NAMALWA (cell line): ENCODE measurements around the gene LCE2C.
"Not testable (repeated sequence)": the region's sequence is repeated elsewhere in the genome, so short reads cannot be mapped to it uniquely, and the experiment has no call there.

Experiments used
- DNase-seq: peaks from one replicate; pipeline ENCODE4 v3.0.0-alpha.2; 2015; ENCODE audit warnings: low spot score

LCE2C gene, protein sequence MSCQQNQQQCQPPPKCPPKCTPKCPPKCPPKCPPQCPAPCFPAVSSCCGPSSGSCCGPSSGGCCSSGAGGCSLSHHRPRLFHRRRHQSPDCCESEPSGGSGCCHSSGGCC

DNA sequence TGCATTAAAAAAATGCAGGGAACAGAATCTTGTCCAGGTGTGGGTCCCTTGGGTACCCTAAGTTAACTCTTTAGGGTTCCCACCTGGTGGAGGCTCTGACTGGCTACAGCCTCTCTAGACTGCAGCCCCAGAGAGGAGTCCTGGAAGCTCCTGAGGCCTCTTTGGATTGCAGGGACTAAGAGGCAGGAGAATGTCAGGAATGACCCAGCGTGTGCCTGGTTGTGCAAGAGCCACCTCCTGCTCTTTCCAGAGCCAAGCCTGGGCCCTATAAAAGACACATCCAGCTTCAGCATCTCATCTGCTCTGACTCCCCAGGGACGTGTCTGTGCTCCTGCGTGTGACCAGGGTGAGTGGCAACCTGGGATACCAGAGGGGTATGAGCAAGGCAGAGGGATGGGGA lies at the start of gene LCE2C:
Gene LCE2C, plus strand, starts transcription at position 297 of the 400 bp plus-strand sequence. CDS start 737 bp downstream, outside the sequence.
- not testable (repeated sequence) for DNase-seq

DNA sequence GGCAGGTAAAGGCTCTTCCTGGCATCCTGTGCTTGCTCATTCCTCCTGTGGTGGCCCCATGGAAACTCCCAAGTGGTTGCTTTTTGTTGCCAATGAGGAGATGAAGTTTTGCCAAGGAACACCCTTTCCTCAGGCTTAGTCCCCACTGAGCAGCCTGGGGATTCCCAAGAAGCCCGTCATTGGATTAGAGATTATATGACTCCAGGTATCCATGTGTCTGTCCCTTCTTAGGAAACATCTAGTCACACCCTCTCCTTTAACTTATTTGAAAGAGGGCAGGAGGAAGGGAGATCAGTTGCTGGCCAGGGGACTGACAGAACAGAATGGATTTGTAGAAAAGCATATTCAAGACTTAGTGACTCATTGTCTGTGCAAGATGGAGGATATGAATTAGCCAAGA lies 48.3 kb upstream of the LCE2C start:
- no peak for DNase-seq

DNA sequence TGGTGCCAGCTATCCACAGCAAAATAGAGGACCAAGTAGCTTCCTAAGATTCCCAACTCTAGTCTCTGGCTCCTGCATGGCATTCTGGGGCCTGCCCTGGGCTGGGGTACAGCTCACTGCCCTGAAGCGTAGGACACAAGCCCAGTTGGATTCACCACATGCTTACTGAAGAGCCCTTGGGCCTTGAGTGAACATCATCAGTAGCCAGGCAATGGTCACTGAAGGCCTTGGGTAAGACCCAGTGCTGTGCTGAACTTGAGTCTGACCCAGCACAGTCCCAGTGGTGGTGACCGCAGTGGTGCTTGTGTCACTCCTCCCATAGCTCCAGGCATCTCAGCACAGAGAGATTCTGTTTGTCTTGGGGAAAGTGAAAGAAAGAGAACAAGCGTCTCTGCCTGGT lies 44.5 kb upstream of the LCE2C start:
- no peak for DNase-seq

DNA sequence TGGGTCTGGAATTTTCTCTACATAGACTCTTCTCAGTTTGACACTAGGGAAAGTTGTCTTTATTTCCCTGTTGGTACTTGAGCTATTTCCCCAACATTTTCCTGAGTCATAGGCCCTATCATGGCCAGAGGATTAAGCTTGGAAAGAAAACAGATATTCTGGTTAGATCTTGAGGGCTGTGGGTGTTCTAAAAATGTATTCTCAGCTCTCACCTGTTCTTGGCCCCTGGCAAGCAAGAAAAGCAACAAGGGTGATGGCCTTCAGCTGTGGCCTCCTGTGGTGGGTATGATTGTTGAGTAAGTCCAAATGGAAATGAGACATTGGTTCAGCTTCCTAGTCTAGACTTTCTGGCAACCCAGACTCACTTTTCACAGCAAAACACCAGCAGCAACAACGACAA lies 34.7 kb upstream of the LCE2C start:
- no peak for DNase-seq

DNA sequence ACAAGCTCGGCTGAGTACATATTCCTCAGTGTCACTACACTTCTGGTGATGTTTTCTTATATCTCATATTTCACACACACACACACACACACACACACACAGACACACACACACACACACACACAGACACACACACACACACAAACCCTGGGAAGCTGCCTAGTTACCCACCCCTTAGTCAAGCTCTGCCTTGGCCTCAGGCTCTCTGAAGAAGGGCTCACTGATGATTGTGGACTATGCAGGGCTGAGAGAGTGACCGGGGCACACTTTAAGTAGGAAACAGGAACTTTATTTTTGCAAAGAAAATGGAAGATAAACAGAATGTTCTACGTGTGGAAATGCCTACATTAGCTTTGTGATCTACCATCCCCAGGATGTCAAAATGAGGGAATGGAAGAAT lies 31.1 kb upstream of the LCE2C start:
- DNase-seq = no peak

DNA sequence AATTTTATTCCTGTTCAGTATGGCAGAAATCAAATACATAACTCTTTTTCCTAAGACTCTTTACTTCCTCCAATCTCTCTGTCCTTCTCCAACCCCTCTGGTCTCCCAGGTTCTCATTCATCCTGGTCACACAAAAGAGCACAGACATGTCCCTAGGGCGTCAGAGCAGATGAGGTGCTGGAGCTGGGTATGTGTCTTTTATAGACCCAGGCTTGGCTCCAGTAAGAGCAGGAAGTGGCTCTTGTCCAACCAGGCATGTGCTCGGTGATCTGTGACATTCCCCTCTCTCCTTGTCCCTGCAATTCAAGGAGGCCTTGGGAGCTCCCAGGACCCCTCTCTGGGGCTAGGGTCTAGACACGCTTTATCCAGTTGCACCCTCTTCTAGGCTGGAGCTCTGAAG lies 29.9 kb upstream of the LCE2C start:
- no peak for DNase-seq

DNA sequence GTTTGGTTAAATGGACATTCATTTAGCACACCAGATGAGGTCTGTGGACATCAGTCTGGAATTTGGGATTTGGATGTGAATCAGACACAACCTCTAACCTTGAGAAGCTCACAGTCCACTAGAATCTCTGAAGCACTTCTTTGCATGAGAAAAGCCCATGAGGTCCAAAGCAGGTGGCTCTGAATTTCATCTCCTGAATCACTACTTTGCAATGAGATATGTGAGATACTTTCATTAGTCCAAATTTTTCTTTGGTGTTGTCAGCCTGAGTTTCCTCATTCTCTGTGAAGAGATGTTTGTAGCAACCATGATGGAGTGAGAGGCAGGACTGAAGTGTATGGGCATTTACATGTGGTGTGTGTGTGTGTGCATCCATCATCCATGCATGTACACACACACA lies 28.4 kb upstream of the LCE2C start:
- no peak for DNase-seq

DNA sequence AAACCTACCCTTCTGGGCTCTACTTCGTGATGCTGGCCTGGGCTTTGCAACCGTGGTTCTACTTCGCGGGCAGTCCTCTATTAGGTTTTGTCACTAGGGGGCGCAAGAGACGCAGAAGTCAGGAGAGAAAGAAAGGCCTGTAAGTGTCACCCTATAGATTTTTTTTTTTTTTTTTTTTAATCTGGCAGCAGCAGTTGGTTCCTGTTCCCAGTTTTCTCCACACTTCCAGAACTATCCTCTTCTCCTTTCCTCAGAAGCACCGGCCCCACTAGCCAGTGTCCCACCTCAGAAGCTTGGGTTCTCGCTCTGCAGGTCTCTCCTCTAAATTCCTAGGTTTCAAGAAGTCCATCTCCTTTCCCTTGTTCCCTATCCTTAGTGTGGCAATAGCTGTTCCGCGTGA lies 21.0 kb upstream of the LCE2C start:
- DNase-seq = peak; percentile 85

DNA sequence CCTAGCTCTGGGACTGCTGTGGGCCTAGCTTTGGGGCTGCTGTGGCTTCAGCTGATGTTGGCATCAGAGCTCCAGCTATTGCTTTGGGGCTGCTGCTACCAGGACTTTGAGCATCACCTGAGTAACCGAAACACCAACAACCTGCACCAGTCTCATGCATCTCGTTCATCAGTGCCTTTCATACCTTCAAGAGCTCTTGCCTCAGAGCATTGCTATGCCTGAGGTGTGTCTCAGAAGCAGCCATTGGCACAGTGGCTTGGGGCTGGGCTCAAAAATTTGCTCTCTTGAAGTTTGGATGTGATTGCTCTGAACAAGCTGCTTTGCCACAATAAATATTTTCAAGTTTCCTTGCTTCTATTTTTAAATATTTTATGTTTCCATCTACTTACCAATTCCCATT lies 18.6 kb upstream of the LCE2C start:
- no peak for DNase-seq

DNA sequence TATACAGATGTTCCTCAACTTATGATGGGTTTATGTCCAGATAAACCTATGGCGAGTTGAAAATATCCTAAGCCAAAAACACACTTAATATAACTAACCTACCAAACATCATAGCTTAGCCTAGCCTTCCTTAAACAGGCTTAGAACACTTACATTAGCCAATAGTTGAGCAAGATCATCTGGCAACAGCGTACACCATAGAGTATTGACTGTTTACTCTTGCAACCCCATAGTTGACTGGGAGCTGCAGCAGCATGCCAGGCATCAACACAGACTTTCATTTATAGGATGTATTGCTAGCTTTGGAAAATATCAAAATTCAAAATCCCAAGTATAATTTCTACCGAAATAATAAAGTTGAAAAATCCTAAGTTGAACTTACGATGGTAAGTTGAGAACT lies 17.4 kb upstream of the LCE2C start:
- DNase-seq = no peak

DNA sequence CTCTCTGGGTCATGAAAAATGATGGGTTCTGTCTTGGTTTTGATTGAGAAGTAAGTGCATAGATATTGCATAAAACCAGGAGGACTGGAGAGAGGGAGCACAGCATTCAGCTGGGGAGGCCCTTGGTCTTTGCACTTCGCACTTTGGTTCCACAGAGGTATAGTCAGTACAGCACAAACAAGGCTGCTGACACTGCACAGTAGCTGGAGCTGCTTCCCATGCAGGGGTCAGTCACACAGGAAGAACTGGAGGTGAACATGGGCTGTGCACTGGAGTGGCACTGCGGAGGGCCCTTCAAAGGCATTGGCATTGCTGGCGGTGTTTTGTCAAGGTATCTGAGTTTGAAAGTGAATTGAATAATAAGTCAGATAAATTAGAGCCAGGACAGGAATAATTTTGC lies 16.4 kb upstream of the LCE2C start:
- DNase-seq = no peak

DNA sequence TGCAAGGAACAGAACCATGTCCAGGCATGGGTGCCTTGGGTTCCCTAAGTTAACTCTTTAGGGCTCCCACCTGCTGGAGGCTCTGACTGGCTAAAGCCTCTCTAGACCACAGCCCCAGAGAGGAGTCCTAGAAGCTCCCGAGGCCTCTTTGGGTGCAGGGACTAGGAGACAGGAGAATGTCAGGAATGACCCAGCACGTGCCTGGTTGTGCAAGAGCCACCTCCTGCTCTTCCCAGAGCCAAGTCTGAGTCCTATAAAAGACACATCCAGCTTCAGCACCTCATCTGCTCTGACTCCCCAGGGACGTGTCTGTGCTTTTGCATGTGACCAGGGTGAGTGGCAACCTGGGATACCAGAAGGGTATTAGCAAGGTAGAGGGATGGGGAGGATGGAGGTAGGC lies 12.0 kb upstream of the LCE2C start, which contains the start of gene LCE2D:
Gene LCE2D, plus strand, starts transcription at position 283 of the 400 bp plus-strand sequence. CDS start 726 bp downstream, outside the sequence.
- no peak for DNase-seq

DNA sequence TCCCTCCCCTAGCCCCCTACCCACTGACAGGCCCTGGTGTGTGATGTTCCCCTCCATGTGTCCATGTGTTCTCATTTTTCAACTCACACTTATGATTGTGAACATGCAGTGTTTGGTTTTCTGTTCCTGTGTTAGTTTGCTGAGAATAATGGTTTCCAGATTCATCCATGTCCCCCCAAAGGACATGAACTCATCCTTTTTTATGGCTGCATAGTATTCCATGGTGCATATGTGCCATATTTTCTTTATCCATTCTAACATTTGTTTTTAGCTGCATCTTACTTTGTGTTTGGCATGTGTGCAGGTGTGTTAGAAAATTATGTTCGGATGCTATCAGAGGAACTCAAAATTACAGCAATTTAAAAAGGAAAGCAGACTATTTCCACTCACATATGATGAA lies 8.9 kb upstream of the LCE2C start:
- not testable (repeated sequence) for DNase-seq

DNA sequence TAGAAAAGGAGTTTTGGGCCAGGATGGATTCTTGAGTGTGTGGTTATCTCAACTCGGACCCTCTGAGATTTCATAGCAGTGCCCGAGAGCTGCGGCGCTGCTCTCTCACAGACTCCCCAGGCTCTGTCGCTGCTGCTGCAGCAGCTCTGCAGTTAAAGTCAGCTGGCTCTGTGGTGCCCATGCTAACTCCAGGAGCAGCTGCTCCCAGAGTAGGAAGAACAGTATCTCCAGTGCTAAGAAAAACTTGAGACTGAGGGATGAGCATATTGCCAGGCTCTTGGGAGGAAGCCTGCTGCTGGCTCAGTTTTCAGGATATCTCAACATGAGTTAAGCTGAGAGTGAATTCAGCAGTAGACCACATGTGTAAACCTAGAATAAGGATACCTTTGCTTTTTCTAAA lies 7.4 kb upstream of the LCE2C start:
- no peak for DNase-seq

DNA sequence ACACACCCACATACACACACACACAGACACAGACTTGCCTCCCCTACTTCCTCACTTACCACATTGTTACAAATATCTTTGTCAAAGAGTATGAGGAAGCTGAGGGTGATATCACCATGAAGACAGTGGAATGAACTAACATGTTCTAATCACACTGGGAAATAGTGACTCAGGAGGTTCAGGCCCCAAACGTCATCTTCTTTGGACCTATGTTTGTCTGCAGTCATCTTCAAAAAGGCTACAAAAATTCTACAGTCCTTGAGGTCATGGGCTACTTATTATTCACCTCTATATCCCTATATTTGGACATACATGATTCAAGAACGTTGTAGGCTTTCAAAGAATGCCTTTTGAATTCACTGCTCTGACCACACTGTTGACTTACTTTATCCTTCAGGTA lies 2.1 kb upstream of the LCE2C start:
- DNase-seq = no peak

DNA sequence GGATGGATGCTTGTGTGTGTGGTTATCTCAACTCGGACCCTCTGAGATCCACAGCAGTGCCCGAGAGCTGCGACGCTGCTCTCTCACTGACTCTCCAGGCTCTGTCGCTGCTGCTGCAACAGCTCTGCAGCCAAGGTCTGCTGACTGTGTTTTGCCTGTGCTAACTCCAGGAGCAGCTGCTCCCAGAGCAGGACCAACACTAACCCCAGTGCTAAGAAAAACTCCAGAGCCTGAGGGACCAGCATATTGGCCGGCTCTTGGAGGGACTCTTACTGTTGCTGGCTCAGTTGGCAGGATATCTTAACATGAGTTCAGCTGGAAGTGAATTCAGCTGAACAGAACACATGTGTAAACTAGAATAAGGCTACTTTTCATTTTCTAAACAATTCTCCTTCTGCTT lies 4.4 kb downstream of the LCE2C start:
- no peak for DNase-seq

DNA sequence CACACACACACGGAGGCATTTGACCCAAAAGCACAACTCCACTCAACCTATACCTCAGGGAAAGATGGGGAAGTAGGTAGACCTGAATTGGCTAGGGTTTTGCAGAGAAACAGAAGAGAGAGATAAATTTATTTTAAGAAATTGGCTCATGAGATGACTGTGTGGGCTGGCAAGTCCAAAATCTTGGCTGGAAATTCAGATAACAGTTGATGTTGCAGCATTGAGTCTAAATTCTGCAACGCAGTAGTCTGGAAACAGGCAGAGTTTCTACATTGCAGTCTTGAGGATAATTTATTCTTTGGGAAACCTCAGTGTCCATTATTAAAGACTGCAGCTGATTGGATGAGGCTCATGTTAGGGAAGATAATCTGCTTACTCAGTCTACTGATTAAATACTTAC lies 6.5 kb downstream of the LCE2C start:
- DNase-seq = no peak

DNA sequence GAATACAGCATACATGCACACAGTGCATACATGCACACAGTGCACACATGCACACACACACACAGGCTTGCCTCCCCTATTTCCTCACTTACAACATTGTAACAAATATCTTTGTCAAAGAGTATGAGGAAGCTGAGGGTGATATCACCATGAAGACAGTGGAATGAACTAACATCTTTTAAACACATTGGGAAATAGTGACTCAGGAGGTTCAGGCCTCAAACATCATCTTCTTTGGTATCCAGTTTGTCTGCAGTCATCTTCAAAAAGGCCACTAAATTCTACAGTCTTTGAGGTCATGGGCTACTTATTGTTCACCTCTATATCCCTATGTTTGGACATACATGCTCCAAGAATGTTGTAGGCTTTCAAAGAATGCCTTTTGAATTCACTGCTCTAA lies 8.8 kb downstream of the LCE2C start:
- DNase-seq = no peak

DNA sequence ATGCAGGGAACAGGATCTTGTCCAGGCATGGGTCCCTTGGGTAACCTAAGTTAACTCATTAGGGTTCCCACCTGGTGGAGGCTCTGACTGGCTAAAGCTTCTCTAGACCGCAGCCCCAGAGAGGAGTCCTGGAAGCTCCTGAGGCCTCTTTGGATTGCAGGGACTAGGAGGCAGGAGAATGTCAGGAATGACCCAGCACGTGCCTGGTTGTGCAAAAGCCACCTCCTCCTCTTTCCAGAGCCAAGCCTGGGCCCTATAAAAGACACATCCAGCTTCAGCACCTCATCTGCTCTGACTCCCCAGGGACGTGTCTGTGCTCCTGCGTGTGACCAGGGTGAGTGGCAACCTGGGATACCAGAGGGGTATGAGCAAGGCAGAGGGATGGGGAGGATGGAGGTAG lies 10.7 kb downstream of the LCE2C start, which contains the start of gene LCE2B:
Gene LCE2B, plus strand, starts transcription at position 301 of the 400 bp plus-strand sequence. CDS start 721 bp downstream, outside the sequence.
- not testable (repeated sequence) for DNase-seq

DNA sequence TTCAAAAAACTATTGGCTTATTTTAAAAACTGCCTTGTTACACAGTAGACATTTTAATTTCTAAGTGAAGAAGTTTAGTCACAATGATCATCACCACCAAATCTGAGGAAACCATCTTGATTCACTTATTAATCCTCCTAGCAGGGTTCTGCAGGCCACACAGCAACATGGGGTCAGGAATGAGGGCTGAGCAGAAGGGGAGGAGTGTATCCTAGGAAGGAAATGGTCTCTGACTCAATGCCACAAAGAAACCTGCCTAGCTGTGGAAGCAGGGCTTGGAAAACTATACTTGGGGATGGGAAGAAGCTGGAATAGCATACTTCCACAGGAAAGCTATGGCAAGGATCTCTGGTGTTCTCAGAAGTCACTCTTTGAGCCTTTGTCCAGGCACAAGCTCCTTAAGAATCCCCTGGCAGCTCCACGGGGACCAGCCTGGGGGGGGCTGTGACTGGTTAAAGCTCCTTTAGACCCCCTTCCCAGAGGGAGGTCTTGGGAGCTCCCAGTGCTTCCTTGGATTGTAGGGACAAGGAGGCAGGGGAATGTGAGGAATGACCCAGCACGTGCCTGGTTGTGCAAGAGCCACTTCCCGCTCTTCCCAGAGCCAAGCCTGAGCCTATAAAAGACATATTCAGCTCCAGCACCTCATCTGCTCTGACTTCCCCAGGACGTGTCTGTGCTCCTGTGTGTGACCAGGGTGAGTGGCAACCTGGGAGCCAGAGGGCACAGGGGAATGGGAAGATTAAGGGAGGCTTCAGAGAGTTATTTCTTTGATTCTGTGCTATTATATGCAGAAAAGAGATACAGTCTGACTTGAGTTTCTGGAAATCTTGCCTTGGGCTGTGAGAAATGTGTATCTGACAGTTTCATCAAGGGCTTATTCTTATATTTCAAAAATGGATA lies 22.9 kb downstream of the LCE2C start, which contains the start of gene LCE2A:
Gene LCE2A, plus strand, starts transcription at position 645 of the 900 bp plus-strand sequence. CDS start 557 bp downstream, outside the sequence.
- no peak for DNase-seq

DNA sequence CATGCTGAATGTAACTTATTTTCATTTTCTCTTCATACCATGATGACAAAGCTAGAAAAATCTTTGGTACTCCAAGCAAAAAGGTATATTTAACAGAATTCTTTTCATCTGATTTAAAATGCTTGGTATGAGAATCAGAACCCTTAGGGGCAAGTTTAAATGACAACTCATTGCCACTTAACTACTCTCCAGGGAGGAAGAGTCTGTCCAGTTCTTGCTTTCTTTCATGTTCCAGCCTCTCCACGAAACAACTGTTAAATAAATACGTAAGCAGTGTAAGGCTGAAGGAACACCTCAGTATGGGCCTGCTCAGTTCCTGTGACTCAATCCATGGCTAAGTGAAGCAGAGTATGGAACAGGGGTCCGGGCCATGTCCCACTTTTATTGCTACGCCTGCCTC lies 24.7 kb downstream of the LCE2C start:
- DNase-seq = no peak

DNA sequence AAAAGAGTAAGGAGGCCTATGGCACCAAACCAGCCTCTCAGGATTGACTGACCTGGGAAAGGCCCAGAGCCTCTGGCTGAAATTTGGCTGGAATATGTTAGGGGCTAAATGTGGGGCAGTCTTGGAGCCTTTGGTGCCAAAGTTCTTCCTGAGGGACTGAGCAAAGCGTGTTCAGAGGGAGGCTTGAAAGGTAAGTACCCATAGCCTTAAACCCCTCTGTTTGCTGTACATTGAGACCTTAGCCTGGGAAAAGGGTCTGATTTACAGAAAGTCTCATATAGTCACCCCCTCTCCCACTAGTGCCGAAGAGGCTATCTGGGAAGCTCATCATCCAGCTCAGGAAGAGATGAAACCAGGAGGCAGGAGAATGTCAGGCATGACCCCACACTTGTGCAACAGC lies 32.8 kb downstream of the LCE2C start, which contains the start of gene LCE4A:
Gene LCE4A, plus strand, starts transcription at position 301 of the 400 bp plus-strand sequence. CDS start 916 bp downstream, outside the sequence.
- no peak for DNase-seq

DNA sequence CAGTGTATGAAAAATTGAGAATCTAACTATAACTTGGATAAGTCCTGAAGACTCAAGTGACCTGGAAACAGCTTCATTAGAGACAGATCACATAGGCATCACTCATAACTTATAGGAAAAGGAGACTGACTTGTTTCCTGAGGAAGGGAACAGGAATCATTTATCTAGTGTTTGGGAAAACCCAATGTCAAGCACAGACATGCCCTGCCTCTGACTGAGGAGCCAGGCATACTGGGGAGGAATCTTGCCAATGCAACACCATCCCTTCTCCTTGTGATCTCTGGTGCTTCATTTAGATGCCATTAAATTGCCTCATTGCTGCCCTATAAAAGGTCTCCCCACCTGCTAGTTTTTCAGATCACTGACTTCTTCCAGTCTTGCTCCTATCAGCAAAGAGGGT lies 43.2 kb downstream of the LCE2C start:
- DNase-seq = no peak
